Measurements from ENCODE around the gene RFTN1. TPM values are rescaled to one million over a fixed set of nuclear protein-coding genes. Genes with fewer than 3 reads are reported as not detected.

RFTN1 gene
- total RNA-seq, 1 donor from 2014 or later = 25.0 TPM

GRCh38 chr3:16399473-16399872 is 114.0 kb downstream of the RFTN1 start:
- DNase-seq (peak; percentile 59), ATAC-seq (peak; percentile 88)
- intact Hi-C loops (cut with micrococcal nuclease) = no loop called here

GRCh38 chr3:16398648-16399047 is 114.9 kb downstream of the RFTN1 start:
- ATAC-seq = no peak
- no peak for DNase-seq
- intact Hi-C loops (cut with micrococcal nuclease) = no loop called here

GRCh38 chr3:16396202-16396601 is 117.3 kb downstream of the RFTN1 start:
- peak; percentile 22 for ATAC-seq
- intact Hi-C loops (cut with micrococcal nuclease) = no loop called here

GRCh38 chr3:16395212-16395611 is 118.3 kb downstream of the RFTN1 start:
- intact Hi-C loops (cut with micrococcal nuclease) = no loop called here
- DNase-seq (no peak), ATAC-seq (no peak)

More at GRCh38 chr3:16396202-16396601, 117.3 kb downstream of the RFTN1 start:
- no peak for DNase-seq

GRCh38 chr3:16394639-16395038 is 118.9 kb downstream of the RFTN1 start:
- no peak for ATAC-seq
- intact Hi-C loops (cut with micrococcal nuclease) = no loop called here
- DNase-seq = no peak

GRCh38 chr3:16392717-16393116 is 120.8 kb downstream of the RFTN1 start:
- ATAC-seq (peak; percentile 49), DNase-seq (no peak)
- intact Hi-C loops (cut with micrococcal nuclease) = no loop called here

GRCh38 chr3:16392065-16392464 is 121.4 kb downstream of the RFTN1 start:
- intact Hi-C loops (cut with micrococcal nuclease) = no loop called here
- DNase-seq = no peak
- ATAC-seq = no peak

- intact Hi-C loops (cut with micrococcal nuclease) = no loop called here
- no peak for DNase-seq
- ATAC-seq = no peak
These were observed 122.9 kb downstream of the RFTN1 start for GRCh38 chr3:16390581-16390980.

- intact Hi-C loops (cut with micrococcal nuclease) = no loop called here
- DNase-seq = no peak
- peak; percentile 60 for ATAC-seq
These were observed 124.6 kb downstream of the RFTN1 start for GRCh38 chr3:16388850-16389441.

- intact Hi-C loops (cut with micrococcal nuclease) = no loop called here
- DNase-seq (no peak), ATAC-seq (no peak)
These were observed 126.9 kb downstream of the RFTN1 start for GRCh38 chr3:16386561-16386960.

GRCh38 chr3:16385151-16385550 is 128.3 kb downstream of the RFTN1 start:
- ATAC-seq (no peak), DNase-seq (no peak)
- intact Hi-C loops (cut with micrococcal nuclease) = no loop called here

GRCh38 chr3:16383864-16384263 is 129.6 kb downstream of the RFTN1 start:
- DNase-seq = no peak
- intact Hi-C loops (cut with micrococcal nuclease) = no loop called here
- no peak for ATAC-seq

- intact Hi-C loops (cut with micrococcal nuclease) = no loop called here
- ATAC-seq = no peak
- no peak for DNase-seq
These were observed 130.7 kb downstream of the RFTN1 start for GRCh38 chr3:16382845-16383244.

- intact Hi-C loops (cut with micrococcal nuclease) = no loop called here
- no peak for ATAC-seq
- DNase-seq = no peak
These were observed 132.1 kb downstream of the RFTN1 start for GRCh38 chr3:16381426-16381825.

- DNase-seq (no peak), ATAC-seq (no peak)
- intact Hi-C loops (cut with micrococcal nuclease) = no loop called here
These were observed 133.1 kb downstream of the RFTN1 start for GRCh38 chr3:16380421-16380820.

GRCh38 chr3:16379838-16380237 is 133.7 kb downstream of the RFTN1 start:
- intact Hi-C loops (cut with micrococcal nuclease) = no loop called here
- ATAC-seq (no peak), DNase-seq (no peak)

GRCh38 chr3:16378920-16379319 is 134.6 kb downstream of the RFTN1 start:
- ATAC-seq (no peak), DNase-seq (no peak)
- intact Hi-C loops (cut with micrococcal nuclease) = no loop called here

GRCh38 chr3:16378415-16378814 is 135.1 kb downstream of the RFTN1 start:
- DNase-seq = no peak
- ATAC-seq = no peak
- intact Hi-C loops (cut with micrococcal nuclease) = no loop called here

- DNase-seq (peak; percentile 35), ATAC-seq (no peak)
- intact Hi-C loops (cut with micrococcal nuclease) = no loop called here
These were observed 135.6 kb downstream of the RFTN1 start for GRCh38 chr3:16377847-16378302.

GRCh38 chr3:16377196-16377595 is 136.3 kb downstream of the RFTN1 start:
- DNase-seq (no peak), ATAC-seq (no peak)
- intact Hi-C loops (cut with micrococcal nuclease) = no loop called here

GRCh38 chr3:16375891-16376290 is 137.6 kb downstream of the RFTN1 start:
- ATAC-seq = no peak
- no peak for DNase-seq
- intact Hi-C loops (cut with micrococcal nuclease) = no loop called here

- no peak for ATAC-seq
- no peak for DNase-seq
- intact Hi-C loops (cut with micrococcal nuclease) = loop anchor here (5.0 kb wide), 1 partner anchor 142 kb away; no protein-coding TSS in a partner anchor
These were observed 138.6 kb downstream of the RFTN1 start for GRCh38 chr3:16374935-16375245.

Measured in left ventricle myocardium superior (tissue), 1 donor.